ENCODE data around the gene ST6GAL2.

Gene ST6GAL2

DNA sequence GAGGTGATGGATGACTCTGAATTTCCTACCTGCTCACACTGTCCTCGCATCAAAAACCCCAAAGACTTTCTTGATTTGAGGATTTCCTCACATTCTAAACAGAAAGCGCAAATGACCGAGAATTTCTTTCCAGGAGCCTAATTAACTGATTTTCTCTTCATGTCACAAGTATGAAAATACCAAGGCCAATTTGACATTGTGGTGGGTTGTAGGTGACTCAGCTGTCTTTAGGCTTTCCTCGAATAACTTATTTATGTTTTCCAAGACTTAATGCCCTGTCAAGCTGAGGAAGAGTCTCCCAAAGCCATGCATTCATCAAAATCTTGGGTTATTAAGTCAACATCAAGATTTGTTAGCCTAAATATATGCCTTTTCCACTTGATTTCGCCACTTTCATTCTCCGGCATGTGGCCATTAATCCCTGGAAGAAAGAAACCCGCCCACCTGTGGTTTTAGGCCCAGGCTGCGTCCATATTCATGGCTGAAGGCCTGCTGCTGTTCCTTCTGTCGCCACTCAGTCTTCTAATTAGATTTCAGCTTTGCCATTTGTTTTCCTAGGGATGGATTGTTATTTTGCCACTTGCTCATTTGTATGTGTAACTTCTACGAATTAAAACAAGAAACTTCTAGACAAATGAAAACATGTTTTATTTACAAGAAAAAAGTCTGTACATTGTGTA lies 84.9 kb downstream of the ST6GAL2 start:
- Histone ChIP-seq H3K4me3 (ENCODE audit: low read depth, low read length) (no peak overlapping the region), H3K36me3 (no peaks in the 10 kb centered on the region)
- TF ChIP-seq, protein P1, sequence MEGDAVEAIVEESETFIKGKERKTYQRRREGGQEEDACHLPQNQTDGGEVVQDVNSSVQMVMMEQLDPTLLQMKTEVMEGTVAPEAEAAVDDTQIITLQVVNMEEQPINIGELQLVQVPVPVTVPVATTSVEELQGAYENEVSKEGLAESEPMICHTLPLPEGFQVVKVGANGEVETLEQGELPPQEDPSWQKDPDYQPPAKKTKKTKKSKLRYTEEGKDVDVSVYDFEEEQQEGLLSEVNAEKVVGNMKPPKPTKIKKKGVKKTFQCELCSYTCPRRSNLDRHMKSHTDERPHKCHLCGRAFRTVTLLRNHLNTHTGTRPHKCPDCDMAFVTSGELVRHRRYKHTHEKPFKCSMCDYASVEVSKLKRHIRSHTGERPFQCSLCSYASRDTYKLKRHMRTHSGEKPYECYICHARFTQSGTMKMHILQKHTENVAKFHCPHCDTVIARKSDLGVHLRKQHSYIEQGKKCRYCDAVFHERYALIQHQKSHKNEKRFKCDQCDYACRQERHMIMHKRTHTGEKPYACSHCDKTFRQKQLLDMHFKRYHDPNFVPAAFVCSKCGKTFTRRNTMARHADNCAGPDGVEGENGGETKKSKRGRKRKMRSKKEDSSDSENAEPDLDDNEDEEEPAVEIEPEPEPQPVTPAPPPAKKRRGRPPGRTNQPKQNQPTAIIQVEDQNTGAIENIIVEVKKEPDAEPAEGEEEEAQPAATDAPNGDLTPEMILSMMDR (IDR thresholded peaks at IDR 0.05; ENCODE audit: low read depth, low read length): no peak

GRCh38 chr2:106800180-106800579 lies 85.8 kb downstream of the ST6GAL2 start:
- Histone ChIP-seq H3K4me3 (ENCODE audit: low read depth, low read length) (no peak overlapping the region), H3K27ac (no peak overlapping the region), H3K9me3 (ENCODE audit: severe bottlenecking) (no peaks in the 10 kb centered on the region), H3K36me3 (no peaks in the 10 kb centered on the region), H3K27me3 (ENCODE audit: insufficient read depth, low read depth, severe bottlenecking) (peaks cover 84% of the 10 kb centered on the region)
- TF ChIP-seq, protein P1 (IDR thresholded peaks at IDR 0.05; ENCODE audit: low read depth, low read length): no peak
- DNase-seq: no peak

More for the DNA sequence above, 84.9 kb downstream of the ST6GAL2 start:
- H3K27ac ChIP-seq: no peak overlapping the region
- no peak for DNase-seq
- H3K9me3 ChIP-seq (ENCODE audit: severe bottlenecking): no peaks in the 10 kb centered on the region
- H3K27me3 ChIP-seq (ENCODE audit: insufficient read depth, low read depth, severe bottlenecking): peaks cover 83% of the 10 kb centered on the region

- H3K4me3 ChIP-seq (ENCODE audit: low read depth, low read length): no peak overlapping the region
- peaks cover 88% of the 10 kb centered on the region for H3K27me3 ChIP-seq (ENCODE audit: insufficient read depth, low read depth, severe bottlenecking)
- TF ChIP-seq, protein P1 (IDR thresholded peaks at IDR 0.05; ENCODE audit: low read depth, low read length): no peak
- H3K9me3 ChIP-seq (ENCODE audit: severe bottlenecking): no peaks in the 10 kb centered on the region
- H3K36me3 ChIP-seq: no peaks in the 10 kb centered on the region
- no peak overlapping the region for H3K27ac ChIP-seq
- no peak for DNase-seq
Observed at GRCh38 chr2:106798826-106799552, 87.0 kb downstream of the ST6GAL2 start.

- TF ChIP-seq, protein P1 (IDR thresholded peaks at IDR 0.05; ENCODE audit: low read depth, low read length): no peak
- Histone ChIP-seq H3K27ac (no peak overlapping the region), H3K4me3 (ENCODE audit: low read depth, low read length) (no peak overlapping the region), H3K36me3 (no peaks in the 10 kb centered on the region), H3K9me3 (ENCODE audit: severe bottlenecking) (no peaks in the 10 kb centered on the region), H3K27me3 (ENCODE audit: insufficient read depth, low read depth, severe bottlenecking) (peaks cover 86% of the 10 kb centered on the region)
- DNase-seq: no peak
Observed at GRCh38 chr2:106797494-106797893, 88.5 kb downstream of the ST6GAL2 start.

DNA sequence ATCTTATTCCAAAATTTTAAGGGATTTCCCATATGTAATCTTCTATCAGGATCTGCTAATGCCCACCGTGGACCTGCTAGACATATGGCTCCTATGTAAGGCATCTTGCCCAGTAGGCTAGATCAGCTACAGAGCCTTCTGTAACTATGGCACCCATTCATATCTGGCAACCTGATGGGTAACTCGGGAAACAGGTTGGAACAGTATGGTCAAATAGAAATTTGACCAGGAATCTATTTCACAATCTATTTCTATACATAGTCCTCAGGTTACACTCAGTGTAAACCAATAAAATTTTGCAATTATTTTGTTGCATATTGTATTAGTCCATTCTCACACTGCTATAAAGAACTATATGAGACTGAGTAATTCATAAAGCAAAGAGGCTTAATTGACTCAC lies 93.3 kb downstream of the ST6GAL2 start:
- H3K36me3 ChIP-seq: no peaks in the 10 kb centered on the region
- no peak overlapping the region for H3K4me3 ChIP-seq (ENCODE audit: low read depth, low read length)
- peaks cover 6% of the 10 kb centered on the region for H3K9me3 ChIP-seq (ENCODE audit: severe bottlenecking)
- DNase-seq: no peak
- no peak overlapping the region for H3K27ac ChIP-seq
- peaks cover 49% of the 10 kb centered on the region for H3K27me3 ChIP-seq (ENCODE audit: insufficient read depth, low read depth, severe bottlenecking)
- TF ChIP-seq, protein P1 (IDR thresholded peaks at IDR 0.05; ENCODE audit: low read depth, low read length): no peak

Data from WERI-Rb-1 (cell line).